Measurements from ENCODE around the gene ANKIB1. TPM values are rescaled to one million over a fixed set of nuclear protein-coding genes. Genes with fewer than 3 reads are reported as not detected.

ANKIB1 gene
- total RNA-seq (2014; rRNA removed; shearing (Covaris generic)): 46.1 and 47.1 TPM in 2 replicates

- DNase-seq (ENCODE audit: low spot score): peak; percentile 72
Observed at GRCh38 chr7:92245487-92246359, at the start of gene ANKIB1, which contains the start of gene KRIT1. TSS of gene ANKIB1 (plus strand) at chr7:92245974. CDS start at chr7:92294979, 49,005 bp downstream. TSS of gene KRIT1 (minus strand) at chr7:92245914. CDS start at chr7:92242135, 3,779 bp downstream.

- DNase-seq (ENCODE audit: low spot score): no peak
Observed at GRCh38 chr7:92200791-92201190, 45.0 kb upstream of the ANKIB1 start.

GRCh38 chr7:92205987-92206386, 39.8 kb upstream of the ANKIB1 start:
- DNase-seq (ENCODE audit: low spot score): no peak

- no peak for DNase-seq (ENCODE audit: low spot score)
Observed at GRCh38 chr7:92206672-92207071, 39.1 kb upstream of the ANKIB1 start.

GRCh38 chr7:92221766-92222165, 24.0 kb upstream of the ANKIB1 start:
- DNase-seq (ENCODE audit: low spot score): no peak

GRCh38 chr7:92226981-92227380, 18.8 kb upstream of the ANKIB1 start:
- no peak for DNase-seq (ENCODE audit: low spot score)

- no peak for DNase-seq (ENCODE audit: low spot score)
Observed at GRCh38 chr7:92228100-92228499, 17.7 kb upstream of the ANKIB1 start.

GRCh38 chr7:92228742-92229141, 17.0 kb upstream of the ANKIB1 start:
- DNase-seq (ENCODE audit: low spot score): no peak

GRCh38 chr7:92230547-92230946, 15.2 kb upstream of the ANKIB1 start:
- no peak for DNase-seq (ENCODE audit: low spot score)

- no peak for DNase-seq (ENCODE audit: low spot score)
Observed at GRCh38 chr7:92242972-92243371, 2.8 kb upstream of the ANKIB1 start.

- no peak for DNase-seq (ENCODE audit: low spot score)
Observed at GRCh38 chr7:92244808-92245486, 827 bp upstream of the ANKIB1 start.

GRCh38 chr7:92246360-92247101, 757 bp downstream of the ANKIB1 start:
- peak; percentile 33 for DNase-seq (ENCODE audit: low spot score)

- no peak for DNase-seq (ENCODE audit: low spot score)
Observed at GRCh38 chr7:92250603-92251002, 4.8 kb downstream of the ANKIB1 start.

- DNase-seq (ENCODE audit: low spot score): no peak
Observed at GRCh38 chr7:92251181-92251580, 5.4 kb downstream of the ANKIB1 start.

- DNase-seq (ENCODE audit: low spot score): no peak
Observed at GRCh38 chr7:92253251-92253650, 7.5 kb downstream of the ANKIB1 start.

GRCh38 chr7:92254800-92255199, 9.0 kb downstream of the ANKIB1 start:
- DNase-seq (ENCODE audit: low spot score): peak; percentile 40

GRCh38 chr7:92255308-92255707, 9.5 kb downstream of the ANKIB1 start:
- peak; percentile 89 for DNase-seq (ENCODE audit: low spot score)

- DNase-seq (ENCODE audit: low spot score): no peak
Observed at GRCh38 chr7:92259062-92259461, 13.3 kb downstream of the ANKIB1 start.

GRCh38 chr7:92259610-92260247, 14.0 kb downstream of the ANKIB1 start:
- no peak for DNase-seq (ENCODE audit: low spot score)

- DNase-seq (ENCODE audit: low spot score): peak; percentile 57
Observed at GRCh38 chr7:92260248-92260781, 14.5 kb downstream of the ANKIB1 start.
